Measurements from ENCODE around the gene APBB2. TPM values are rescaled to one million over a fixed set of nuclear protein-coding genes. Genes with fewer than 3 reads are reported as not detected.
A peak's percentile ranks its signal among the peaks of the same experiment; 100 is the strongest.

Gene APBB2
- total RNA-seq, 1 experiment from 2014 or later = 34.4 TPM

DNA sequence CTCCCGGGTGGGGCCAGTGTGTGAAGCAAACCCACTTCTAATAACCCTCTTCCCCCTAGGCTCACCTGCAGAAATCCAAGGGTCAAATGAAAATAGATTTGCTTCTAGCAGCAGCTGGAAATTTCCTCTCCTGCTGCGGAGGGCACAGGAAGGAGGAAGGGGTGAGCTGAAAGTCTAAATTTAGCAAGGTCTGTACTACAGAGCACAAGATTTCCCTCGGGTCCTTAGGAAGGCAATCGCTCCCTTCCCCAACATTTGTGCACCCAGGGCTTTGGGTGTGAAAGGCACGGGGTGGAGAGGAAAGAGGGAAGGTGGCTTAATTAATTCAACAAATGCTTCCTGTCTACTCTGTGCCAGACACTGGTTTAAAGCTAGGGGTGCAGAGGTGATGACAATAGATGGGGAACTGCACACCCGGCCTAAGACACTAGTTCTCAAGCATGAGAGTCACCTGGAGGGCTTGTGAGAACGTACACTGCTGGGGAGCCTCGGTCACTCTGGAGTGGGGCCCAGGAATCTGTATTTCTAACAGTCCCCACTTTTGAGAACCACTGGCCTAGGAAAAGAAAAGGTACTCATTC is 260.2 kb downstream of the APBB2 start:
- DNase-seq (ENCODE audit: extremely low read depth, low read depth) = no peak

DNA sequence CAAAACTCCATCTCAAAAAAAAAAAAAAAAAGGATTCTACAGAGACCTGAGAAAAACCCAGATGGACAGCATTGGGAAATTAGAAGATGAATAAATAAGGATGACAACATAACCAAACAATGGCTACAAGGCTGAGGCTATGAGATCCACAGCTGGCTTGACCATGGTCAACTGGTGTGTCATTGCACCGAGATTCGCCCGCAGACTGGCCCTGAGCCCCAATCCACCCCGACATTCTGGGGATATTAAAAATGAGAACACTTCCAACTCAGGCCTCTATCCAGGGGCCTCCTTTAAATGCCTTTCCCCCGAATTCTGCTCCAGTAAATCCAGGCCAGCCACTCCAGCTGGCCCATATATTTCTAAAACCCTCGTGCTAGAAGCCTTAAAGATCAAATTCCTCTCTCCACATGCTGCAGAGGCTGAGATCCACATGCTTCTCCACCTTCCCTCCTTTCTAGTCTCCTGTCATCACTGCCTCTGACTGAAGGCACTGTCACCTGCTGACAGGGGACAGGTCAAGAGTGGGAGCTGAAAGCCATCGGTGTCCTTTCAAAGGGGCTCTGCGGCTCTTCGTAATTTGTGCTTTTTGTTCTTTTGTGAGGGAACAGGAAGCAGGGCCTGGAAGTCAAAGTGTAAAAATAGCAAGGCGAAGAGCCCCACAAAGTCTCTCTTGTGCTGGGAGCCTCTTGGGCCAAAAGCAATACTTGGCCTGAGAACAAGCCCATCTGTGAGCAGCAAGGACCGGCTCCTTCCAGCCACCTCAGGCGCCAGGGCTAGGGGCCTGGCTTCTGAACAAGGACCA is 260.9 kb downstream of the APBB2 start:
- no peak for DNase-seq (ENCODE audit: extremely low read depth, low read depth)

DNA sequence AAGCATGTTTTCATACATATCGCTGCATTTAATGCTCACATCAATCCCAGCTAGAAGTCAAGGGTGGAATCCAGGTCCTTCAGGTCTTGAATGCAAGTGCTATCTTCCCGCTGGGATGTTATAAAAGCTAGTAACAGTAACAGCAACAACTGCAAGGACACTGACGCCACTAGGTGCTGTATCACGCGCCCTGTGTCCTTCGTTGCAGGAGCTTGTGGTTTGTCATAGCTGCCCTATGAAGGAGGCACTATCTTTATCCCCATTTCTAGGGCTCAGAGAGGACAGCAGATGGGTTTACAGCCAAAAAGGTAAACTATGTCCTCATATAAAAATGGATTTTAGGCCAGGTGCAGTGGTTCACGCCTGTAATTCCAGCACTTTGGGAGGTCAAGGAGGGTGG is 261.7 kb downstream of the APBB2 start:
- DNase-seq (ENCODE audit: extremely low read depth, low read depth) = no peak

DNA sequence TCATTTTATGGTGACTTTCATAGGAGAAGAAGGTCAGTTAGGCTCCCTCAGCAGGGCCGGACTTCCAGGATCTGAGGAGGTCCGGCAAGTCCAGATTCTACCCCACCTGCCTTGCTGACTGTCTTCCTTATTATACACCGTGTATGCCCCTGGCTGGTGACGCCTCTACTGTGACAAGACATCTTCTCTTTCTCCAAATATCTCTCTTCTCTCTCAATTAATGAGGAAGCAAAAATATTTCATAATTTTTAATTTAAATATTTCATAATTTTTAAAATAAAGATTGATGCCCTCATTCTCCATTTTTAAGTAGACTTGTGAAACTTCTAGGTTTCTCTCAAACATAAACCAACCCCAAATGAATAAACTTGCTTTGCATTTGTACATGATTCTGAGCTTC is 262.1 kb downstream of the APBB2 start:
- no peak for DNase-seq (ENCODE audit: extremely low read depth, low read depth)

DNA sequence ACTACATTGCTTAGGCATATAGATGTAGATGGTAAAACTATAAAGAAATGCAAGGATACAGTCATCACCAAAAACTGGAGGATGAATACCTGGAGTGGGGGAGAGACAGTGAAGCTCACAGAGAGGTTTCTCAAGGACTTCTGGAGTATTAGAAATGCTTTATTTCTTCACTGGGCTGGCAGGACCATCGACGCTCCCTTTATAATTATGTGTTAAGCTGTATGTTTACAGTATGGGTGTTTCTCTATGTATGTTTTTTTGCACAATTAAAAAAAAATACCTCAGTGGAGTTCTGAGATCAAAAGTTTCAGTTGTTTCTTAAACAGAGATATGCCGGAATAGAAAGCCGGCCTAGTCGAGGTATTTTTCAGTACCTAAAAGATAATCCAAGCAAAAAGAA is 263.3 kb downstream of the APBB2 start:
- DNase-seq (ENCODE audit: extremely low read depth, low read depth) = no peak

DNA sequence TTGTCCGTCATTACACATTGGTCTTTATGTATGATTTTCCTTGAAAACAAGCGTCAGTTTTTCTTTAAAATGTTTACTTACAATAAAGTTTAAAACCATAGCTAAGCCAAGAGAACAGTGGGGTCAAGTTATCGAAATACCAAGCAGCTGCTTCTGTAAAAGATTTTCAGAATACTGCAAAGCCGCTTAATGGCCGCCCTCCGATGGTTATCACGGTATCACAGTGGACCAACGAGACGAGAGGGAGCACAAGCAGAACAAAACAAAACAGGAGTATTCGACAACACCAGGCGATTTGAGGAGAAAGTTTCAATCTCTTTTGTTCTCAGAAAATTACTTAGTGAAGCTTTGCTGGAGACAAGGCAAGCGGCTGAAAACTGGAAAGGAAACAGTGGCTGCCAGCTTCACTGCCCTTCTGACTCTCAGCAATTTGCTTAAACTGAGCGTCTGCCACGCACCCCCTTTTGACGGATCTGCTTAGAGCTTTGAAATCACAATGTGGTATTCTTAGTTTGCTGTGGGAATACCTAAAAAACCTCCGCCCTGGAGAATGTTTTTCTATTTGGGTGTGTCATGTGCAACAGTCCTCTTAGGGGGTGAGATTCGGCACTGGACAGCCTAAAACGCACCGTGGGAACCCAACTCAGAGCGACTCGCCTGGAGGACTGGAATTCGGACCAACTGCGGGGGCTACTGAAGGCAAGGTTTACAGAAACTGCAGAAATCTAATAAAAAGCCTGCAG is 264.8 kb downstream of the APBB2 start:
- no peak for DNase-seq (ENCODE audit: extremely low read depth, low read depth)

DNA sequence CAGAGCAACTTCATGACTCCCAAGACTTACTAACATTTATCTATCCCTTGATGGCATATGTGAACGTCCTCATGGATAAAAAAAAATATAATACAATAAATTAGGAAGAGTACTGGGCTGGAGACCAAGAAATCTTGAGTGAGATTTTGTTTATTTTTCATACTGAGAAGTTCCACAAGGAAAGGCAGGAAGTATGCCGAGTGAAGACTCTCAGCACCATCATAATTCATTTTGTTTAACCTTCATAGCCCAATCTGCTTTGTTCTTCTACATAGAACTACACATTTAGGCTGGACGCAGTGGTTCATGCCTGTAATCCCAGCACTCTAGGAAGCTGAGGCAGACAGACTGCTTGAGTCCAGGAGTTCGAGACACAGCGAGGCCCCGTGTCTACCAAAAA is 266.3 kb downstream of the APBB2 start:
- no peak for DNase-seq (ENCODE audit: extremely low read depth, low read depth)

DNA sequence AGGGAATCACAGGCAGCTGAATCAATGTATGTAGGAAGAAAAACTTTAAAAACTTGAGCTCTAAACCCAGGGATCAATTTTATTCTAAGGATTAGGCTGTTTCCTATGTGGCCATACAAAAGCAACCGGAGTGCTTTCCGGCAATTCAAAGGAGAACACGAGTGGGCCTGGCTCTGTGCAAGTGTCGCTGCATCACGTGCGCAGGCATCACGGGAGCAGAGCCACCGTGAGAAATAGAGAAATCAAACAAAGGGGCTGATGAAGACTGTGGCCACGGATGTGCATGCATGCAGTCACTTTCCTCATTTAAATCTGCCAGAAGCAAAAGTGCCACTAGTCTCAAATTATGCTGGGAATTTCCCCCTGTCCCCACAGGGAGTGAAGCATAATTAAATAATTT is 267.7 kb downstream of the APBB2 start:
- no peak for DNase-seq (ENCODE audit: extremely low read depth, low read depth)

DNA sequence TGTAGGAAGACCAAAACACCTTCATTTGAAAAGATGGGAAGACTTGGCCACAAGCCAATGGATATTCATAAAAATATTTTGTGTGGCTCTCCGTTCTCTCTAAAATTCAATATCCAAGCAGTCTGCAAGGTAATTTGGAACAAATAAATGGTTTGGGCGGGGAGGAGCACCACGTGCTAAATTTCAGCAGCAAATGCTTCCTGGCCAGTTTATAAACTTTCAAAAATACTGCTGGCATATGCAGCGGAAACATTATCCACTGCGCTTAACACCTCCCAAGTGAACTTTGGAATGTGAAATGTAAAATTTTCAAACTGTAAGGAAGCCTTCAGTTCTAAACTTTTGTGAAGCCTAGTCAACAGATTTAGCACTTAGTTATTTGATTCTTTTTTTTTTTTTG is 273.6 kb downstream of the APBB2 start:
- no peak for DNase-seq (ENCODE audit: extremely low read depth, low read depth)

DNA sequence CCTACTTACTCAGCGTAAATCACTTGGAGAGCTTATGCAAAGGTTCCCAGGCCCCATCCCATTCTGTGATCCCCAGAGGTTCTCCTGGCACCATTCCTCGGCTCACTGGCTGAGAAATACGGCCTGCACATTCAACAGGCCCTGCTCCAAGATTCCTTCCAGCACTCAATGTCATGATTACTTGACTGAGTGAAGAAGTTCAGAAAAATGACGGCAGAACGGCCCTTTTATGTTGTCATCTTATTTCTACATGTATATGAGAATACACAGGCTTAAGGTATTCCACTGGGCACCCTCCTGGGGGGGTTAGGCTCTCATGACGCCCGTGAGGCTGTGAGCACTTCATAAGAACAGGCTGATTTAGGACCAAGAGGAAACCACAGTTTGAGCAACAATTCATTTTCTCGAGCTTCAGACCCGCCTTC is 274.0 kb downstream of the APBB2 start:
- DNase-seq (ENCODE audit: extremely low read depth, low read depth) = no peak

DNA sequence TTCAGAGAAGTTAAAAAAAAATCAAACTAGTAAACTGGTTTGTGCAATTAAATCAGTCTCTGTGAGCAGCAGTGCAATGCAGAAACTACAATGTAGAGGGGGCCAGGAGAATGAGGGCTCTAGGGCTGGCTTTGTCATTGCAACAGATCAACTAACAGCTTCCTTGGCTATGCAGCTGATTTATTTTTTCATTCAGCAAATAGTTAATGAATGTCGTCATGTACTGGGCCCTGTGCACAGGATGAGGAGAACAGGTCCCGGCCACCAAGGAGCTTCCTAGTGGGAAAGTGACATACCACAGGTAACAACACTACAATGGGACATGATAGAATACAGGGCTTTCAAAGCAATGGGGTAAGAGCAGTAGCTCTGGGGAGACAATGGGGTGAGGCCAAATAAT is 274.5 kb downstream of the APBB2 start:
- DNase-seq (ENCODE audit: extremely low read depth, low read depth) = no peak

DNA sequence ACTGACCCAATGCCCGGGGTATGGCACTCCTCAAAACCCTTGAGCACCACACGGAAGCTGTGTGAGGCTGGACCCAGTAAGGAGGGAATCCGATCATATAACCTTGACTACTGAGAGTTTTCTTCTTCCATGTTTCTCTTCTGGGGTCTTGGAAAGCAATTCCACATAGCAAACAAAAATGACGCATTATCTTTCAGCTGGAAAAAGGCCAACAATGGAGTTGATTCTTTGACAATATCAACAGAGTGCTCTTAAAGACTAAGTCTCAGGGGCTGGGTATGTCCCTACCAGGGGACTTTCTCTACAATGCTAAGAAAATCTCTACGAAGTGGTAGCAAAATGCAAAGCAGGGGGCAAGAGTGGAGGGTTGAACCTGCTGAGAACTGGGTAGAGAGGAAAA is 276.0 kb downstream of the APBB2 start:
- no peak for DNase-seq (ENCODE audit: extremely low read depth, low read depth)

DNA sequence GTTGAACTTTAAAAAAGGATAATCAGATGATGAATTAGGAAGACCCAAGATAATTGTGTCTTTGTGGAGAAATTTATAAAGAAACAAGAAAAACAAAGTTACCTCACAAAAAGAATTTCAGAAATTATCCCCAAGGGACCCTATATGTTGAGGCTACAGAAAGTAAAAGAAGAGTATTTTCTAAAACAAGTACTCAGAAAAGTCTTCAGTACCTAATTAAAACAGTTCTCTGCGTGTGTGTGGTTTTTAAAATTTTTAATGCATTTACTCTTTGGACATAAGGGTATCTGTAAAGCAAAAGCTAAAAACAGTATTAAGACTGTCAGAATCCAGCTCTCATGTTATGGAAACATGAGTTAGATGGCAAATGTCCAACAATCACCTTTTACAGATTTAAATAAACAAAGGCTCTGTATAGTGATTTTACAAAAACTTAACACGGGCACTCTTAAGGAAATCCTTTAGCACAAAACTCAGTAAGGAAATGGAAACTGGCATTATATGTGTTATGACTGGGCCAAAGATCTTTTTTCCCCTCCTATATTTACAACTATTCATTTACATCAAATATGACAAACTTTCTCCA is 277.1 kb downstream of the APBB2 start:
- DNase-seq (ENCODE audit: extremely low read depth, low read depth) = no peak

DNA sequence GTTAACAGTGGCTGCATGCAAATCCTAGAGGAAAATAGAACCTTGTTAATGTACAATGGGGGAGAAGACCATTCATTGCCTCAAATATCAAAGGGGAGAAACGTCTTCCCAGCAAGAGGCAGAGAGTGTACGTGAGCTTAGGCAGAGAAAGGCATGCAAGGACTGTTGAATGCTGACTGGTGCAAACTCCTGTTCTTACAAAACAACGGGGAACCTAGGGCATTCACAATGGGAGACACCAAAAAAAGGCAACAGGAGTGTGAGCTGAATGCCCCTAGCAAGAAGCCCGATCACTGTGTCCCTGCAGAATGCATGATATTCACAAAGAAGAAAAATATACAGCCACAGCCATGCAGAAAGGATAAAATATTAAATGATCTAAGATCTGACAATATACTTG is 279.7 kb downstream of the APBB2 start:
- DNase-seq (ENCODE audit: extremely low read depth, low read depth) = no peak

DNA sequence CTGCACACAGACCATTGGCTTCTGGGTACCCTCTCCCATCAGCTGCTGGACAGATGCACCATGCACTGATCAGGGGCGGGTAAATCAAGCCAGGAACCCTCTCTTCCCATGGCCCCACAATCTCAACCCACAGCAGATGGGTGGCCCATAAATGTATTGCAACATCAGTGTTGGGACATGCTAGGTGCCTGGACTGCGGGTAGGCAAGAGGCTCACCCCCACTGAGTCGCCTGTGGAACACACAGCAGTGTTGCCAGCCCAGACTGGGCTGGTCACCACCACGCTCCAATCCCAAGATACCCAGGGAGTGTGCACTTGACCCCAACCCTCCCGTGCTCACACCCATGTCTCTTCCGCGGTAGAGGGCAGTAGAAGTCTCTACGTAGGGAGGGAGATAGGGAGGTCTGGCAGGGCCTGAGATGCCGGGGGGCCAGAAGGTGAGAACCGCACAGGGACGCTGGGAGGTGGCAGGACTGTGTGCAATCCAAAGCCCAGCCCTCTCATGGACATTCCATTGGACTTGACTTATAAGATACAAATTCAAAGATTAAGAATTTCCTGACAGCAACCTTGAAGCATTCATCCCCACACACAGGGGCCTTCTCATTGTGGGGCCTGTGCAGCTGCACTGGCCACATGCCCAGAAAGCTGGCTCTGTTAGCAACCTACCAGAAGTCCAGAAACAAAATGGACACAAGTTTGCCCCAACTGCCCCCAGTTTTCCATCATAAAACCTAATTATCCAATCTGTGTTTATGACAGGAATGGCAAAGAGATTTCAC is 280.9 kb downstream of the APBB2 start:
- no peak for DNase-seq (ENCODE audit: extremely low read depth, low read depth)

DNA sequence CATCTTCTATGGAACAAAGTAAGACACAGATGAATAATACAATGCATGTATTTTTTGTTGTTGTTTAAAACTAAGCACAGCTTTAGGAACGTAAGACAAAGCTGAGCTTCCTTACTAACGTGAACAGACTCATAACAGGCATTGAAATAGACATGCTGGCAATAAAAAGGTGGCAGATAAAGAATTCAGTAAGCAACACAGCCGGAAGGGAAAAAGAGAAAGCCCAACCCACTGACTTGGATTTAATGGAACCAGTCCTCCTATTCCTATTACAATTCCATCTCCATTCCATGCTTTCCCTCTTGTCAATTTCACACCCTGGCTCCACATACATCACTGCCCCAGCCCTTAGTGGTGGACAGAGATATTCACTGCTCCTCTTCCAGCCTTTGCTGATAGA is 282.5 kb downstream of the APBB2 start:
- DNase-seq (ENCODE audit: extremely low read depth, low read depth) = no peak

DNA sequence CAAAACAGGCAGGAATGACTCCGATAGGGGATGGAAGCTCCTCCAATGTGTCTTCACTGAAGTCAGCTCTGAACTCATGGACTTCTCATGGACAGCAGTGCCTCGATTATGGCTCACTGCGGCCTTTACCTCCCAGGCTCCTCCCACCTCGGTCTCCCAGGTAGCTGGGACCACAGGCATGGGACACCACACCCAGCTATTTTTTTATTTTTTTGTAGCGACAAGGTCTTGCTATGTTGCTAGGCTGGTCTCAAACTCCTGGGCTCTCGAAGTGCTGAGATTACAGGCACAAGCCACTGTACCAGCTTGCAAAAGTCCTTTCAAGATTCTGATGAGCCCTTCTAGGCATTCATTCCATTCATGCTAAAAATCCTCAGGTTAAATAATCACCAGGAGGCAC is 283.1 kb downstream of the APBB2 start:
- no peak for DNase-seq (ENCODE audit: extremely low read depth, low read depth)

DNA sequence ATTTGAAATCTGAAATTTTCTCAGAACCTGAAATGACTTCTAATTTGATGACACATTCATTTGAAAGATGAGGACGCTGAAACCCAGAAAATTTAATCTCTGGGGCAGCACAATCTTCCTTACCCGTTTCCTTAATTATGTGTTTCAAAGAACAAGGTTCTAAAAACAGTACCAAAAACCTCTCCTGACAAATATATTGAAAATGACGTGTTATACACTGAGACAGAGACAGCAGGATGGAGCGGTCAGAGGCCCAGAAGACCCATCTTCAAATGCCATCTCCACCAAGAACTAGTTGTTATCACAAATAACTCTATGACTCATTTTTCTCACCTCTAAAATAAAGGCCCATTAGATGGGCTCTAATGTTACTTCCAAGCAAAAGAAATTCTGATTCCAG is 287.3 kb downstream of the APBB2 start:
- DNase-seq (ENCODE audit: extremely low read depth, low read depth) = no peak

DNA sequence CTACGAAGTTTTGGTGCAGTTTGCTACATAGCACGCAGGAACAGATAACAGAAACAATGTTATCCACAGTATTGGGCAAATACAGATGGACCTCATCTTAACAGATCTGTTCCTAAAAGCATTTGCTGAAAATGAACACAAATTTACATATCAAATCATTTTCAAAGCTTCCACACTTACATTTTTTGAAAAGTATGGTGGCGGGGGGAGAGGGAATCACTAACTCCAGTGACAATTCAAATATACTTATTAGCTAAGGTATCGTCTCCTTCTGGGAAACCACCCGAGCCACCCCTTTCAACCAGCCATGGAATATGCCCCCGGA is 289.6 kb downstream of the APBB2 start:
- DNase-seq (ENCODE audit: extremely low read depth, low read depth) = no peak

DNA sequence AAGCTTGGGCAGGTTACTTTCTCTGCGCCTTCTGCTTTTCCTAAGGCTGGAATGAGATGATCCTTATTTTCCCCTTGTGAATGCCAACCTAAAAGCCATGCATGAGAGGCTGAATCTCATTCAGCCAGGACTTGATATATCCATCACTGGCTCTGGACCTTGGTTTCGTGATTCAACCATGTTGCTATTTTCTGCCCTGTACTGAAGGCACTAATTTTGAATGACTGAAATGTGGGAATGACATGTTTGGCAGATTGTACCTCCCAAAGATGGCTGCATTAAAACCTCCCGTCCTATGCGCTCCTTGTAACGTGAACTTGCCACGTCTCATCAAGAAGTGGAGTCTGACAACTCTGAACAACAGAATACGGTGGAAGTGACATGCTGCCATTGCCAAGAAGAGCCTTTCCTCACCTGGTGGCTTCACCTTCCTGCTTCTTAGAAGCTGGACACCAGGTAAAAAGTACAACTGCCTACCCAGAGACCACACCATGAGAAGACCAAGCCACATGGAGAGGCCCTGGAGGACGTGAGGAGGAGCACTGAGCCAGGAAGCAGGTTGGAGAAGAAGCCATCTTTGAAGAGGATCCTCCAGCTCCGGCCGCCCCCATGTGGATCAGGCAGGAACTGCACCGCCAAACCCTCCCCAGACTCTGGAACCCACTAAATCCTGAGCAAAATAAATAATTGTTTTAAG is 290.1 kb downstream of the APBB2 start:
- DNase-seq (ENCODE audit: extremely low read depth, low read depth) = peak; percentile 43
